Neutrophil (primary cell): ENCODE data around the gene POFUT1.
A peak's percentile ranks its signal among the peaks of the same experiment; 100 is the strongest.

Source experiments
- H3K27ac ChIP-seq: fragments of 200-600 bp; sonication (generic); 2 replicates; pipeline ENCODE4 v1.5.1; 2016; ENCODE audit warnings: mild to moderate bottlenecking, moderate library complexity
- H3K27me3 ChIP-seq: fragments of 200-600 bp; sonication (generic); 2 replicates; pipeline ENCODE4 v1.6.0; 2016; ENCODE audit warnings: mild to moderate bottlenecking
- H3K36me3 ChIP-seq: fragments of 200-600 bp; sonication (generic); 2 replicates; pipeline ENCODE4 v1.5.1; 2017
- H3K4me1 ChIP-seq, 2 experiments: fragments of 200-600 bp in 1 of 2; sonication (generic) in 1 of 2; 1 replicate in 1 of 2; 2 replicates in 1 of 2; pipeline versions ENCODE4 v1.5.1 to v1.6.1; 2013 to 2016; ENCODE audit warnings: low read depth in 1 of 2, low read length in 1 of 2, mild to moderate bottlenecking in 1 of 2, moderate library complexity in 1 of 2; ENCODE audit not compliant: control insufficient read depth in 1 of 2, insufficient read depth in 1 of 2
- H3K4me3 ChIP-seq, 2 experiments: fragments of 200-600 bp in 1 of 2; sonication (generic) in 1 of 2; 1 replicate in 1 of 2; 2 replicates in 1 of 2; pipeline ENCODE4 v1.5.1; 2013 to 2016; ENCODE audit warnings: low read depth in 1 of 2, low read length in 1 of 2, mild to moderate bottlenecking in 1 of 2, moderate library complexity in 1 of 2
- H3K9me3 ChIP-seq: fragments of 200-600 bp; sonication (generic); 2 replicates; pipeline ENCODE4 v1.5.1; 2016
- TF ChIP-seq, protein P1 (sequence below): fragments of 200-600 bp; sonication (generic); IDR thresholded peaks from 2 replicates; pipeline ENCODE4 v1.5.1; 2016; ENCODE audit warnings: antibody characterized with exemption

POFUT1 gene

DNA sequence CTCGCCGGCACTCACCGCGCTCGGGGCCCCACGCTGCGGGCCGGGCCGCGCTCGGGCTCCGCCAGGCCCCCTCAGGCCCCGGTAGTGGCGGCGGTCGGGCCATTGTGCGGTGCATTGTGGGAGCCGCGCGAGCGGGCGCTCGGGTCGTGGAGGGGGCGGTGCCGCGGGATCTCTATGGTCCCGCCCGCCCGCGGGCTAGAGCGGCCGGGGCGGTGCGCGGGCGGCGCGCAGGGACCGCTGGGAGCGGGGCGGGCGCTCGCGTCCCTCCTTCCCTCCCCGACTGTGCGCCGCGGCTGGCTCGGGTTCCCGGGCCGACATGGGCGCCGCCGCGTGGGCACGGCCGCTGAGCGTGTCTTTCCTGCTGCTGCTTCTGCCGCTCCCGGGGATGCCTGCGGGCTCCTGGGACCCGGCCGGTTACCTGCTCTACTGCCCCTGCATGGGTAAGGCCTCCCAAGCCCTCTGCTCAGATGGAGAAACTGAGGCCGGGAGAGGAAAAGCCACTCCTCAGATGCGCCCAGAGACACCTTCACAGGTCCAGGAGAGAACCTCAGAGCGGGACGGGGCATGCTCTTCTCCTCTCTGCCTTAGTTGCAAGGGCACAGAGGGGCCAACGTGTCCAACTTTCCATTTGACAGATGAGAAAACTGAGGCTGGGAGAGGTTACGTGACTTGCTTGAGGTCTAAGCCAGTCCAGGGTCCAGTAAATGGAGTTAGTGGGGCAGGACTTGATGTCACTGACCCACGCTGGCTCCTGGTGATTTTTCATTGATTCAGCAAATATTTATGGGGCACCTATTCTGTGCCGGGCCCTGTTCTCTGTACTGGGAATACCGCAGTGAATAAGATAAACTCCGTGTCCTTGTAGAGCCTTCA, at the start of gene POFUT1, which contains the start of gene PLAGL2:
Gene POFUT1 (plus strand): TSS at position 255 of the 873 bp plus-strand sequence. CDS start 62 bp downstream, at position 317.
Gene PLAGL2 (minus strand): TSS at position 118 of the 873 bp plus-strand sequence. CDS start 5,565 bp downstream, outside the sequence.
- TF ChIP-seq, protein P1, sequence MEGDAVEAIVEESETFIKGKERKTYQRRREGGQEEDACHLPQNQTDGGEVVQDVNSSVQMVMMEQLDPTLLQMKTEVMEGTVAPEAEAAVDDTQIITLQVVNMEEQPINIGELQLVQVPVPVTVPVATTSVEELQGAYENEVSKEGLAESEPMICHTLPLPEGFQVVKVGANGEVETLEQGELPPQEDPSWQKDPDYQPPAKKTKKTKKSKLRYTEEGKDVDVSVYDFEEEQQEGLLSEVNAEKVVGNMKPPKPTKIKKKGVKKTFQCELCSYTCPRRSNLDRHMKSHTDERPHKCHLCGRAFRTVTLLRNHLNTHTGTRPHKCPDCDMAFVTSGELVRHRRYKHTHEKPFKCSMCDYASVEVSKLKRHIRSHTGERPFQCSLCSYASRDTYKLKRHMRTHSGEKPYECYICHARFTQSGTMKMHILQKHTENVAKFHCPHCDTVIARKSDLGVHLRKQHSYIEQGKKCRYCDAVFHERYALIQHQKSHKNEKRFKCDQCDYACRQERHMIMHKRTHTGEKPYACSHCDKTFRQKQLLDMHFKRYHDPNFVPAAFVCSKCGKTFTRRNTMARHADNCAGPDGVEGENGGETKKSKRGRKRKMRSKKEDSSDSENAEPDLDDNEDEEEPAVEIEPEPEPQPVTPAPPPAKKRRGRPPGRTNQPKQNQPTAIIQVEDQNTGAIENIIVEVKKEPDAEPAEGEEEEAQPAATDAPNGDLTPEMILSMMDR = peak; percentile 54
- H3K27ac ChIP-seq = peak within 1 kb of the TSS; percentile 87
- H3K27me3 ChIP-seq = no peaks in the 10 kb centered on the region
- H3K9me3 ChIP-seq = no peaks in the 10 kb centered on the region
- H3K4me3 ChIP-seq = peak within 1 kb of the TSS; percentile 86 to 89
- peaks cover 72% of the 10 kb centered on the region in 2 experiments for H3K4me1 ChIP-seq
- peaks cover 5% of the 10 kb centered on the region for H3K36me3 ChIP-seq

DNA sequence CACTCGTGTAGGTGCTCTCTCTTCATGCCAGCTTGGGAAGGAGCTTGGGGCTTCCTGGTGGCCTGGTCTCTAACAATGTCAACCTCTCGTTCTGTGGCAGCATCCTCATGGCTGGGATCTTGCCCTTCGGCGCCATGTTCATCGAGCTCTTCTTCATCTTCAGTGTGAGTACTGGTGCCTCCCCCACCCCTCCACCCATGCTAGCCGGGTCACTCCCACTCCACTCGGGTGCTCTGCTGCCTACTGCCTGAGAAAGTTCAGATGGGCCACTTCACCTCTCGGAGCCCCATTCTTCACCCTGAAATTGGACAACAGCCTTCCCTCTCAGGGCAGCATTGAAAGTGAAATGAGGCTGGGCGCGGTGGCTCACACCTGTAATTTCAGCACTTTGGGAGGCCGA, 49.3 kb upstream of the POFUT1 start:
- Histone ChIP-seq H3K9me3 (no peaks in the 10 kb centered on the region), H3K4me1 (peaks cover 15 to 22% of the 10 kb centered on the region in 2 experiments), H3K4me3 (no peak overlapping the region), H3K27ac (no peak overlapping the region), H3K36me3 (peaks cover 78% of the 10 kb centered on the region), H3K27me3 (no peaks in the 10 kb centered on the region)
- TF ChIP-seq, protein P1 = no peak

GRCh38 chr20:32158943-32159660, 48.6 kb upstream of the POFUT1 start:
- Histone ChIP-seq H3K9me3 (no peaks in the 10 kb centered on the region), H3K27me3 (no peaks in the 10 kb centered on the region), H3K27ac (no peak overlapping the region), H3K4me3 (no peak overlapping the region), H3K4me1 (peaks cover 15 to 22% of the 10 kb centered on the region in 2 experiments), H3K36me3 (peaks cover 78% of the 10 kb centered on the region)
- TF ChIP-seq, protein P1 = no peak

DNA sequence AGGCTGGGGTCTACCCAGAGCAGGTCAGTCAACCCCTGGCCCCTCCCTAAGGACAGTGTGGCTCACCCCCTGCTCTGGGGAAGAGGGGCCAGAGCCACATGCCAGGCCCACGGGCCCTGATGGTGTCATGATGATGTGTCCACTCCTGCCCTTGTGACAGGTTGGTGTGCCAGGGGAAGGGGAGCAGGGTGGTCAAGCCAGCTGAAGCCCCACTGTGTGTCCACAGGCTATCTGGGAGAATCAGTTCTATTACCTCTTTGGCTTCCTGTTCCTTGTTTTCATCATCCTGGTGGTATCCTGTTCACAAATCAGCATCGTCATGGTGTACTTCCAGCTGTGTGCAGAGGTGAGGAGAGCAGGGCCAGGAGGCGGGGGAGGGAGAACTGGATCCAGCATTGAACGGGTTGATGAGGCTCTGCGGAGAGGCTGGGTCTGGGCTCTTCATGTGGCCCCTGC, 47.9 kb upstream of the POFUT1 start:
- TF ChIP-seq, protein P1 = no peak
- Histone ChIP-seq H3K36me3 (peaks cover 79% of the 10 kb centered on the region), H3K9me3 (no peaks in the 10 kb centered on the region), H3K27ac (peak overlapping the region; percentile 8), H3K27me3 (no peaks in the 10 kb centered on the region), H3K4me1 (peaks cover 10 to 17% of the 10 kb centered on the region in 2 experiments), H3K4me3 (no peak overlapping the region)

DNA sequence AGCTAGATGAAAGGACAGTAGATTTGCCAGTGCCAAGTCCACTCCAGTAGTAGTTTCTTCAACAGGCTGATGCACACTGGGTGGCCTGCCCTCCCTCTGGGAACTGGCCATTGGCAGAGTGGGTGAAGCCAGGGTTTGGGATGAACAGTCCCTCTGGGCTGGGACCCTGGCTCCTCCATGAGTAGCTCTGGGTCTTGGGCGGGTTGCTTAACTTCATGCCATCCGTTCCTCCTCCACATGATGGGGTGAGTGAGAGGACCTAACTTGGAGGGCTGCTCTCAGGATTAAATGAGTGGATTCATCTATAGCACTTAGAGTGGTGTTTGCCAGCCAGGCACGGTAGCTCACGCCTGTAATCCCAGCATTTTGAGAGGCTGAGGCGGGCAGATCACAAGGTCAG, 47.3 kb upstream of the POFUT1 start:
- no peak overlapping the region for H3K4me3 ChIP-seq
- no peaks in the 10 kb centered on the region for H3K27me3 ChIP-seq
- H3K27ac ChIP-seq = peak overlapping the region; percentile 8
- TF ChIP-seq, protein P1 = no peak
- no peaks in the 10 kb centered on the region for H3K9me3 ChIP-seq
- H3K36me3 ChIP-seq = peaks cover 81% of the 10 kb centered on the region
- peaks cover 5 to 12% of the 10 kb centered on the region in 2 experiments for H3K4me1 ChIP-seq
